IPS-NIHi11 (cell line): Measurements from ENCODE around the gene DNAJA3.
A peak's percentile ranks its signal among the peaks of the same experiment; 100 is the strongest.

Experiments used
- DNase-seq: peaks from one replicate; pipeline ENCODE4 v3.0.0; 2012; ENCODE audit warnings: mixed read lengths, low spot score

The DNAJA3 gene

DNA sequence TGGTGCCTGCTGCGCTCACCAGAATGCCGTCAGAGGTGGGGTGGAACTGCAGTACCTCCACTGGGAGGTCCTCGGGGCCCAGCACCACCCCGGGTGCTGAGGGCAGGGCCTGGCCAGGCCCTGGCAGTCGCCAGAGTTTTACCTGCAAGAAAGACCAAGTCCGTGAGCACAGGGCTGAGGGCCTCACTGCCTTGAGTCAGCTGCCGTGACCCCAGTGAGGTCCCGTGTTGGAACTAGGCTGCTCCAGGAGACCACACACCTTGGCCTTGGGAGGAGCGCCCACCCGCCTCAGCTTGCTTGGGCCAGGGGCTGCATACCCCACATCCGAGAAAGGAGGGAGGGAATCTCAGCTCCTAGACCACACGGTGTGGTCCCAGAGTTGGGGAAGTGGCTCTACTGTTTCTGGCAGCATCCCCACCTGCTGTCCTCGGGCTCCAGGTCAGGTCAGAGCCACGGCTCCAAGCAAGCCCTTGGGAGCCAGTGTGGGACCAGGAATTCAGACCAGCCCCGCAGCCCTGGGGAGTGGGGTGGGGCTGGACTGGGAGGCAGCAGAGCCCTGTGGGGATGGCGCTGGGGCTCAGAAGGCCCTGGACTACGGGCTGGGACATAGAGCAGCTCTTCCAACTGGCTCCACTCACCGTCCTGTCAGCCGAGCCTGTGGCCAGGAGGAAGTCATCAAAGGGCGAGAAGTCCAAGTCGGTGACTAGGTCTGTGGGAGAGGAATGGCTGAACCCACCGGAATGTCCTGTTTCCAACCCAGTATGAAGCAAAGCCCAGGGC is 17.9 kb upstream of the DNAJA3 start:
- no peak for DNase-seq

DNA sequence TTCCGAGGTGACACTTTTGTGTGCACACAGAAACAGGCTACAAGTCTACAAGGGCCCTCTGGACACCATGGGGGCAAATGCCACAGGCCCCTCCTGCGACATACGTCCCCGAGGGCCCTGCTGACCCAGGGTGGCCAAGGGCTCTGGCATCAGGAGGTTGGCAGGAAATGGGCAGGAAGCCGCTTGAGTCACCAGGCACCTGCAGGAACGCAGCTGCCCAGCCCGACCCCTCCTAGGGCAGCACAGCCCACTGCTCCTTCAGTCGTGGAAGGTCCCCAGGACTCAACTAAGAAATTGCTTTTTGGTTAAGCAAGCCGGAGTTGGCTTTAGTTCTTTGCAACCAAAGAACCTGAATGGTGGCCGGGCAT is 17.4 kb upstream of the DNAJA3 start:
- DNase-seq = no peak

DNA sequence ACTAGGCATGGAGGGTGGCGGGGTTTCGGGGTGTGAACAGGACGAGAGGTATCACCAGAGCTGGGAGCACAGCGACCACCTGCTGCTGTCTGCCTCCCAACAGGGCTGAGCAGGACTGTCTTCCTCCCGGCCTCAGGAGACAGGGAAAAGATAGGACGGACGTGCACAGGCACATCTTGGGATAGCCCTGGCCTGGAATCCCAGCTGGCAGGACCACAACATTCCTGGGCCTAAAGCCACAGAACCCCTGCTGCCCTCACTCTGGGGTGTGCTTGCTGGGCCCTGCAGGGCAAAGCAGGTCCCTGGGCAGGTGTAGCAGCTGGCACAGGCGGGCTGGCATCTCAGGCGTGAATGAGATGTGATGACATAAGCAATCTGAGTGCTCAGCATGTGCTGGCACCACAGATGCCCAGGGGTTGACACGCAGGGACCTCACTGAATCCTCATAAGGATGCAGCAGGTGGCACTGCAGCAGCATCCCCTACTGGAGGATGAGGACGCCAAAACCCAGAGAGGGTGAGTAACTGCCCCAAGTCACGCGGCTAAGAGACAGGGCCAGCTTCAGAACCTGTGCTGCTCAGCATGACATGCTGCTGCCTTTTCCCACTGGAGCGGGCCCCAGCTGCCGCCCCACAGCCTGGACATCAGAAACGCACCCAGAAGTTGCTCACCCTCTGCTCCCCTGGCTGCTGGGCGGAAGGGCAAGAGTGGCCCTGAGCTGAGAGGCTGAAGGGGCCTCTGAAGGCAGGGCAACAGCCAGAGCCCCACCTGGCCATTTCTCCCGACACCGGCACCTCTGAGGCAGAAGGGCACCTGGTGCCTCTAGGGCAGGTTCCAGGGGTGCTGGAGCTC is 16.4 kb upstream of the DNAJA3 start:
- DNase-seq = peak; percentile 50

DNA sequence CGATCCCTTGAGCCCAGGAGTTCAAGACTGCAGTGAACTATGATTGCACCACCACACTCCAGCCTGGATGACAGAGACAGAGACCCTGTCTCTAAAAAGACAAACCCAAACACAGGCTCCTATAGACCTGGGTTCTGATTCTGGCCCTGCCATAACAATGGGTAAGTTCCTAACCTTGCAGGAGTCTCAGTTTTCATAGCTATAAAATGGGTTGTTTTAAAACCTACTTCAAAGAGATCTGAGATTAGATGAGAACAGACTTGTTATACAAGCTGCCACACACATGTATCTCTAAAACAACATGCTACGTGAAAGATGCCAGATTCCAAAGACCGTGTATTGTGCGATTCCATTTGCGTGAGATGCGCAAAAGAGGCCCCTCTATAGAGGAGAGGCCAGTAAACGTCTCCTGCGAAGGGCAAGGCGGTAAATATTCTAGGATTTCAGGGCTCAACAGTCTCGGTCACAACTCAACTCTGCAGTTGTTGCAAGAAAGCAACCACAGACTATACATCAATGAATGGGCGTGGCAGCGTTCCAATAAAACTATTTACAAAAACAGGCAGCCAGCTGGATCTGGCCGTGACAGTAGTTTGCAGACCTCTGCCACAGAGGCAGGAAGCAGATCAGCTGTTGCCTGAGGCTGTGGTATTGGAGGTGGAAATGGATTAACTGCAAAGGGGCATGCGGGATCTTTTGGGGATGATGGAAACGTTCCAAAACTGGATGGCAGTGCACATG is 15.2 kb upstream of the DNAJA3 start:
- no peak for DNase-seq

DNA sequence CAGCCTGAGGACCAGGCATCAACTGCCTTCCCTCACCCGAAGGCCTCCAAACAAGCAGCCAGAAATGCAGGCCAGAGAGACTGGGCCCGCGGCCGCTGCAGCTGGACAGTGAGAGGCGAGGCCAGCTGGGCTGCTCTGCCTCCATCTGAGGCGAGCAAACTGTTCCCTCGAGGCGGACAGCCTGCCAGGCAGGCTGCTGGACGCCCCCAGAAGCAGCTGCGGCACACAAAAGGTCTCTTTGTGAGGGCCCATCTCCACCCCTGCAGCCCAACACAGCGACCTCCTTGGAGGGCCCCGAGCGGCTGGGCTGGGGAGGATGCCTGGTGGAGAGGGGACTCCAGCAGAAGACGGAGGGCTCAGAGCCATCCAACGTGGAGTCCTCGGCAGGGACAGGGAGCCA is 14.0 kb upstream of the DNAJA3 start:
- no peak for DNase-seq

DNA sequence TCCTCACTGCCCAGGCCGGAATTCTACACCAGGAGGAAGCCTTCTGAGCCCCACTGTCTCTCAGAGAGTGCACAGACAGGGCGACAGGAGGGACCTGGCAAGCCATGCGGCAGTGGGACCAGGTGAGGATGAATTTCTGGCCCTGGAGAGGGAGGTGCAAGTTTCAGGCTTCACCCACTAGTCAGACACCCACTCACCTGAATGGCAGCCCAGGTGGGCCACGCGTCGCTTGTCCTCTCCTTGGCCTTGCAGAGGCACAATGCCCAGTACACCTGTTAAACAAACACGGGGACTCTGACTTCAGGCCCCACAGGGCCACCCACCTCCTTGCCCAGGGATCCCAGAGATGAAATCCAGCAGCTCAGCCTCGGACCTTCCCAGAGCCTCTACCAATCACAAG is 13.5 kb upstream of the DNAJA3 start:
- no peak for DNase-seq

DNA sequence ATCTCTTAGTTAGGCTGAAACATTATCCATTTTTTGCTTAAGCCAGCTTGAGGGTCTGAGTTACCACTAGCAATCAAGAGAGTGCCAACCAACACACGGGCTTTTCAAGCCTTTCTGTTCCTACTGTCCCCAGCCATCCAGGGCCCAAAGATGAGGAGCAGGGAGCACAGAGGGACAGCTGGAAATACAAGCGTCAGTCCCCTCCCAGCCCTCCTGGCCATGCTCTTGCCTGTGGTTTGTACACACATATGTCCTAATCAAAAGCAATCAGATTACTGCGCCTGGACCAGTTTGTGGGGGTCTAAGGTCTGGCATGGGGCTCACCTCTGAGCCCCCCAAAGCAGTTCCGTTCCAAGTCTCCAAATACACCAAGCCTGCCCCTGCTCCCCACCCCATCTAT is 12.8 kb upstream of the DNAJA3 start:
- DNase-seq = no peak

DNA sequence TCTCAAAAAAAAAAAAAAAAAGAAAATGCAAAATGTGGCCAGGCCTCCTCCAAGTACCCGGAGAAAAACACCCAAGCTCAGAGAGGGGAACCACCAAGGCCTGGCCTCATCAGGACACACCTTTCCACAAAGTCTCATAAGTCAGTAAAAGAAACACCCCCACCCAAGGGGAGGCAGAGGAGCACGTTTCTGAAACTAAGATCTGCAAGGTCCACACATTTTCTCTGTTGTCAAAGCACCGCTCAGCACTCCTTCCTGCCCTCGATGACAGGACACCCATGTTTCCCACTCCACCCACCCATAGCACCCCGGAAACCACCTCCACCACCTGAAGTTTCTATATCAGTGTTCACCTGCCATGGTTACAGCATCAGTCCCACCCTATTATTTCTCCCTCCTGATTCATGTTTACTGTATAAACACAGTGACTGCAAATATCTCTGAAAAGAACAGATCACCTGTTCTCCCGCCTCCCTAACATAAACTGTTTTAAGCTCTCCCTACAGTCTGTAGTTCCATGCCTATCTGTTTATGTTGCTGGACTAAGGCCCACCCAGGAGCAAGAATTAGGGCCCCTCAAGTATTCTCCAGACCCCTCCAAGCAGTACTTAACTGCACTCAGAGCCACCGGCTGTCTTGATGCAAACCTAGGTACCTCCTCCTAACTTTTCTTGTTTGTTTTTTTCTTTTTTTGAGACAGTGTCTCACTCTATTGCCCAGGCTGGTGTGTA is 11.3 kb upstream of the DNAJA3 start:
- DNase-seq = no peak

DNA sequence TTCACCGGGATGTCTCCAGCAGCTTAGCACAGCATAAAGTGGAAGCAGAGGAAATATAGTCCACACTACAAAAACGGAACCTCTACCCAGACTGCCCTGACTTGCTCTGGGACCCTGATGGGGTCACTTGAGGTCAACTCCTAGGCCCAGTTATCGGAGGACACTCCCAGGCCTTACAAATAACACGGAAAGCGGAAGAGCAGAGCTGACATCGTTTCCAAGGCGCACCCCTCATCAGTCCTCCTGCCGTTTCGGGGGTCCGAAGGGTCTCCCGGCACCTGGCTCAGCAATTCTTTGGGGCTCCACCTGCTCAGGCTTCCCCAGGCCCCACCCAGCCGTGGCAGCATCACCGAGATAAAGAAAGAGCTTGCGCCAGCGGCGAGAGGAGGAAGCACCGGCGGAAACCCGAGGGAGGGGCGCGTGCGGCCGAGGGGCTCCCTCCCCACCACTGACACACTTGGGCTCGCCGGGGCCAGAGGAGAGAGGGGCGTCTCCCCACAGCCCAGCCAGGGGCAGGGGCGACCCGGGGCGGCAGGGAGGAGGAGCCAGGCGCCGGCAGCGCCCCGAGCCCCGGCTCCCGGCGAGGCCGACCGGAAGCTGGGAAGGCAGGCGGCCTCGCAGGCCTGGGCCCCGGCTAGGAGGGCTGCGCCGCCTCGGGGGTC is 10.0 kb upstream of the DNAJA3 start:
- peak; percentile 67 for DNase-seq

DNA sequence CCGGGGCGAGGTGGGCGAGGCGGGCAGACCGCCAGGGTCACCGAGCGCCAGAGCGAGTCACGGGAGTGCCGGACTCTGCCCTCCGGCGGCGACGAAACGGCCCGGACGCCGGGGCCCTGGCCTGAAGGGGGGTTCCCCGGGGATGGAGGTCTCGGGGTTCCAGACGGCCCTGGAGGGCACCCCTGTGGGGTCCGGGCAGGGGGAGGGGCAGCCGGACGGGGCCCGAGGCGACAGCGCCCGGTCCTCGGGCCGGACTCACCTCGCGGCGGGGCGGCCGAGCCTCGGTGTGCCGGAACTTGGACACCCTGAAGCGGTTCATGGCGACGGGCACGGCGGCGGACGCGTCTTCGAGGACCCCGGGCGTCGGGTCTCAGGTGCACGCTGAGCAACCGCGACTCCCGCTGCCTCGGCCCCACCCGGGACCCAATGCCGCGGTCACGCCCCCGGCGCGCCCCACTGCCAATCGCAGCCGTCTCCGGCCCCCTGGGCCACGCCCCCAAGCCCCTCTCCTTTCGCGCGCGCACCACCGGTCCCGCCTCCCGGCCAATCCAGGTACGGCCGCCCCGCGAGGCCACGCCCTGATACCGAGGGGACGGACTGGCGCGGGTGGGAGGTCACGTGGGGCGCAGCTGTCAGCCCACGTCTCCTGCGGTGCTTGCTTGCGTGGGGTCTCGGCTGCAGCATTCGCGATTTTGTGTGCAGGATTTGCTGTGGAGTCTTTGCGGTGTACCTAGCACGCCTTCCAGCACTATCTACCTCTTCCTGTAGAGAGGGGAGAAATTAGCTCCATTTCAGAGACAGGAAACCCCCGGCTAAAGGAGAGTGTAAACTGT is 9.3 kb upstream of the DNAJA3 start, which contains the start of gene CORO7:
CORO7 (minus strand) TSS at position 397 of the 833 bp plus-strand sequence; CDS start at position 319, 78 bp downstream.
- peak; percentile 99 for DNase-seq

DNA sequence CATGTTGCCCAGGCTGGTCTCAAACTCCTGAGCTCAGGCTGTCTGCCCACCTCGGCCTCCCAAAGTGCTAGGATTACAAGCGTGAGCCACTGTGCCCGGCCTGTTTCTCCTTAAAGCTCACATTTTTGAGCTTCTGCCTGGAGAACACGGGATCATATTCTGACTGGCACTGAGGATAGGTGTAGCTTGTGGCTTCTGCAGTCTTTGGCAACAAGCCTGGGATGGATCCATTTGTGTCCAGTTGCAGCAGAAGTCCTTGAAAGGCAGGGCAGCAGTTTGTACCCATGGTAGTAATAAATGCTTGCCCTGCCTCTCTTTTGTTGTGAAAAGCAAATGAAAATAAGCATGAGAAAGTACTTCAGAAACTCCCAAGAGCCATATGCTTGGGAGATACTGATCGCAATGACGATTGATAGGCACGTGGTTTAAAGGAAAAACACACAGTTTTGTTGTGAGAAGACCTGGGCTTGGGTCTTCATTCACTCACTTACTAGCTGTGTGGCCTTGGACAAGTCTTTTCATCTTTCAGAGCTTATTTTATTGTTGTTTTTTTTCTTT is 6.2 kb upstream of the DNAJA3 start:
- DNase-seq = no peak

DNA sequence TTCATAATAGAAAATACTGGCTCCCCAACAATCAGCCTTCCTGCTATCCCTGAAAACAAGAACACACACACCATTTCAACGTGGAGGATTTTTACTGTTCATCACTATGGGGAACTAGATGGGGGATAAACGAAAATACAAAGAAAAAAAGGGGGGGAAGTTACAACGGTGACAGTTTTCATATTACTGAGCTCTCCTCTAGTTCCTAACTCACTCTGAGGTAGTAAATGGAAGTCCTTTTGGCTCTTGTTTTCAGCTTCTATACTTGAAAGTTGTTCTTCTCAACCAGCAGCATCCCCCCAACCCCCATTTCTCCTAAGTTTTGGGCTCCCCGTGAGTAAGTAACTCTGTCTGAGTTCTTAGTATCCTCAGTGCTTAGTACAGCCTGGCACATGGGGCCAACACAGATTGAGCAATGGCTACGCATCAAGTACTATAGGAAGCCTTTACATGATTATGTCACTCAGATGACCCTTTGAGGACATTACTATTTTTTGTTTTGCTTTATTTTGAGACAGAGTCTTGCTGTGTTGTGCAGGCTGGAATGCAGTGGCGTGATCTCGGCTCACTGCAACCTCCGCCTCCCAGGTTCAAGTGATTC is 5.1 kb upstream of the DNAJA3 start:
- no peak for DNase-seq

DNA sequence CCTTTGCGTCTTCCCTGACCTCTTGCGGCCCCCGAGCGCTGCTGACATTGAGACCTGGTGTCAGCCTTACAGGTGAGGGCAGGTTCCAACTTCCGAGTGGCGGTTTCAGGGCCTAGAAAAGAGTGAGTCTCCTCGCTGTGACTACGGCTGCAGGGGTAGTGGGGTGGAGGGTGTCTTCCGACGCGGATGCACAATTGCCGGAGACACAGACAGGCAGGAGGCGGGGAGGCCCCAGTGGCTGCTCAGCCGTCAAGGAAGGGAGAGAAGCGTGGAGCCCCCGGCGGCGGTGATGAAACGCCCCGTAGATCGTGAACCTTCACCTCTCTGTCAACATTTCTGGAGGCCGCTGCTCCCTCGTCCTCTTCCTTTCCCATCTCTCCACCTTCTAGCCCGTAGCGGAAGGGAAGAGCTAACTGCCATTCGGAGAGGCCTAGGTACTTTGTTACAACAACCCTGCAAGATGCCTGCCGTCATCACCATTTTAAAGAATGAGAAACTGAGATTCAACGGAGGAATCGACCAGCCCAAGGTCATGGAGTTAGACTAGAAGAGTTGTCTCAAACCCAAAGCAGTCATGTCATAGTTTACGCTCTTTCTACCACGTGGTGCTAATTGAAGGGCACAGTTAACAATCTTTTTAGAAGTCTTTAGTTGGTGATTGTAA is 485 bp downstream of the DNAJA3 start:
- DNase-seq = no peak

DNA sequence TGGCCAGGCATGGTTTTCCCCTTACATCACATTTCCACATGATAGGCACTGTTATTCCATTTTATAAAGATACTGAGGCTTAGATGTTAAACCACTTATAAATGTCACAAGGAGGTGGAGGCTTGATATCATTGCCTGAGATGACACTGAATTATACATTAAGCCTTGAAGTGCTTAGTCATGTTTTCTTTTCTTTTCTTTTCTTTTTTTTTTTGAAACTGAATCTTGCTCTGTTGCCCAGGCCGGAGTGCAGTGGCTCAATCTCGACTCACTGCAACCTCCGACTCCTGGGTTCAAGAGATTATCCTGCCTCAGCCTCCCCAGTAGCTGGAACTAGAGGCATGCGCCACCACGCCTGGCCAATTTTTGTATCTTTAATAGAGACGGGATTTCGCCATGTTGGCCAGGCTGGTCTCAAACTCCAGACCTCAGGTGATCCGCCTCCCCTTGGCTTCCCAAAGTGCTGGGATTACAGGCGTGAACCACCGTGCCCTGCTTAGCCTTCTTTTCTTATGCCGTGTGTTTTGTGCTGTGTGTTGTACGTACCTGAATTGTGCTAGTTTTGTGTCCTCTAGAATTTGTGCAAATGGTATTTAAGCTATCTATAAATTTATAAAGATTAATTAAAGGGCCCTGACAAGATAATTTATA is 1.2 kb downstream of the DNAJA3 start:
- DNase-seq = no peak

DNA sequence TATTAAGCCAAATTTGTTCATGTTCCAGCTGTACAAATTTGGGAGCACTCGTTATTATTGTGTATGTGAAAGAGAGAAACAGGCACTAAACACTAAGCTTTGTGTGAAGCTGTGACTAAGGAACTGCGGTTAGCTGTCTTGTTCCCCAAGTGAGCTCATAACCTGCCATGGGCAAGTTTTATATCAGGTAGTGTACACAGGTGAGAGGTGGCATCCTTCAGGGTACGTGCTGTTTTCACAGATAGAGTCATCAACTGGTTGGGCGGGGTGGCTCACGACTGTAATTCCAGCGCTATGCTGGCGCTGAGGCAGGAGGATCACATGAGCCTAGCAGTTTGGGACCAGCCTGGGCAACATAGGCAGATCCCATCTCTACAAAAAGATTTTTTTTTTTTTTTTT is 2.8 kb downstream of the DNAJA3 start:
- DNase-seq = no peak

DNA sequence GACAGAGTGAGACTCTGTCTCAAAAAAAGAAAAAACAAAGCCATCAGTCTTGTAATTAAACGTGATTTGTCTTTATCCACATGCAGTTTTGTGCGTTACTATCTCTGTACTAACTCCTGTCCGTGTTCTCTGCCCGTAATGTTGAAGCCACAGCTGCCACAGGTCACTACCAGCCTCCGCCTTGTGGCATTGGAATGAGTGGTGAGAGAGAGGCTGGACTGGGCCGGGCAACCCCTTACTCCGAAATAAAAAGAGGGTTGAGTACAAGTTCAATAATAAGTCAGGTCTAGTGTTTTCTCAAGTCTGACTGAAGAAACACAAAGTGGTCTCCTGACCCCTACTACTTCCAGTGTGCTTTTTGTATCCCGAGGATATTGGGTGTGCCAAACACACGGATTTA is 5.4 kb downstream of the DNAJA3 start:
- no peak for DNase-seq

DNA sequence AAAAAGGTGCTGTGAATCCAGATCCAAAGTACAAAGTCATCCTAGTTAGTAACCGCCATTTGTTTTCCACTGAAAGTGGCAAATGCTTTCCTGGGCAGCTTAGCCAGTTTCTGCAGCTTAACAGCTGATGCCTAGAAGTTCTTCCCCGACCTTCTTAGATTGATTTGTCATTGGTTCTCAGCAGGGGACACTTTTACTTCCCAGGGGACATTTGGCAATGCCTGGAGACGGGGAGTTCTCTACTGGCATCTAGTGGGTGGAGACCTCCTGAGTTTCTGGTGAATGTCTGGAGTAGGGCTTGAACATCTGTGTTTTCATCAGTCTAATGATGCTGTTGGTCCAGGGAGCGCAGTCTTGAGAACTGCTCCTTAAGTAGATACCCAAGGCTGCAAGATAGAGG is 7.6 kb downstream of the DNAJA3 start:
- no peak for DNase-seq

DNA sequence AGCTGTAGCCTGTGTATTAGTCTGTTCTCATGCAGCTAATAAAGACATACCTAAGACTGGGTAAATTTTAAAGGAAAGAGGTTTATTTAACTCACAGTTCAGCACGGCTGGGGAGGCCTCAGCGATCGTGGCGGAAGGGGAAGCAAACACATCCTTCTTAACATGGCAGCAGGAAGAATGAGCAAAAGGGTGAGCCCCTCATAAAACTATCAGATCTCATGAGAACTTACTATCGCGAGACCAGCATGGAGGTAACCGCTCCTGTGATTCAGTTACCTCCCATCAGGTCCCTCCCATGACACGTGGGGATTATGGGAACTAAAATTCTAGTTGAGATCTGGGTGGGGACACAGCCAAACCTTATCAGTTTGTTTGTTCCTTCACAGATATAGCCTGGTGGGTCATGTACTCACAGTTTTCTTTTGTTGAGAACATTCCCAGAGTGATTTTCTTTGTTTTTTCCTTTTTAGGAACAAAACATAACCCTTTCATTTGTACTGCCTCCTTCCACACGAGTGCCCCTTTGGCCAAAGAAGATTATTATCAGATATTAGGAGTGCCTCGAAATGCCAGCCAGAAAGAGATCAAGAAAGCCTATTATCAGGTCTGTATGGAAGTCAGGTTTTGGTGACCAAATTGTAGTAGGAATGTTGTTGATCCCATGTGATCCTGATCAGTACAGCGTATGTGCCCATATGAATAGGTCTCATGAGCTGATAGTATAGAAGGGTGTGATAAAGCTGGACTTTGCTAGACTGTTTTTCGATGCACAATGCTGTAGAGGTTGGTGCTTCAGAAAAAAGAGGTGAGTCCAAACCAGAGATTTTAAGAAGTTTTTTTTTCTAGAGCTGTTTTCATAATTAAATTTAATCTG is 8.5 kb downstream of the DNAJA3 start:
- no peak for DNase-seq
